GM23338 (cell line): Measurements from ENCODE around the gene PRELP. TPM values are rescaled to one million over a fixed set of nuclear protein-coding genes. Genes with fewer than 3 reads are reported as not detected.

Experiments
- ATAC-seq: fragments of 200-7000 bp; cut with Tn5 transposase; 3 replicates; pipeline ENCODE4 v1.9.1; 2020
- DNase-seq: peaks from one replicate; pipeline ENCODE4 v3.0.0-alpha.2; 2015; ENCODE audit warnings: low spot score
- H2AFZ ChIP-seq: fragments of 200-600 bp; sonication (generic); 2 replicates; pipeline ENCODE4 v1.8.0; 2016; ENCODE audit warnings: antibody characterized with exemption, mild to moderate bottlenecking, moderate library complexity
- H3F3A ChIP-seq: fragments of 200-600 bp; sonication (generic); replicated peaks from 2 replicates; pipeline ENCODE4 v1.8.0; 2017; ENCODE audit warnings: antibody characterized with exemption, mixed run types, low read depth
- H3K27ac ChIP-seq: fragments of 200-600 bp; sonication (generic); 2 replicates; pipeline ENCODE4 v1.6.1; 2016; ENCODE audit warnings: low read depth
- H3K27me3 ChIP-seq: fragments of 200-600 bp; sonication (generic); 2 replicates; pipeline ENCODE4 v1.8.0; 2016; ENCODE audit warnings: mild to moderate bottlenecking, mixed run types, moderate library complexity; ENCODE audit not compliant: insufficient read depth
- H3K36me3 ChIP-seq: fragments of 200-600 bp; sonication (generic); 2 replicates; pipeline ENCODE4 v1.8.0; 2016; ENCODE audit warnings: mild to moderate bottlenecking; ENCODE audit not compliant: insufficient read depth
- H3K4me1 ChIP-seq: fragments of 200-600 bp; sonication (generic); 2 replicates; pipeline ENCODE4 v1.8.0; 2016; ENCODE audit warnings: mild to moderate bottlenecking, moderate library complexity; ENCODE audit not compliant: insufficient read depth
- H3K4me2 ChIP-seq: fragments of 200-600 bp; sonication (generic); 2 replicates; pipeline ENCODE4 v1.7.1; 2017; ENCODE audit warnings: mixed run types
- H3K4me3 ChIP-seq: fragments of 200-600 bp; sonication (generic); 2 replicates; pipeline ENCODE4 v1.6.1; 2016; ENCODE audit warnings: mixed run types
- H3K79me2 ChIP-seq: fragments of 200-600 bp; sonication (generic); replicated peaks from 2 replicates; pipeline ENCODE4 v1.8.0; 2017; ENCODE audit warnings: mild to moderate bottlenecking; ENCODE audit not compliant: insufficient read depth
- H3K9me2 ChIP-seq: fragments of 200-600 bp; sonication (generic); 2 replicates; pipeline ENCODE4 v1.8.0; 2017; ENCODE audit not compliant: insufficient read depth
- H4K20me1 ChIP-seq: fragments of 200-600 bp; sonication (generic); replicated peaks from 2 replicates; pipeline ENCODE4 v1.8.0; 2017; ENCODE audit warnings: mild to moderate bottlenecking; ENCODE audit not compliant: insufficient read depth
- H3K27ac Mint-ChIP-seq: 2 replicates; pipeline ENCODE4 v1.8.0; 2020; ENCODE audit warnings: inconsistent platforms, mild to moderate bottlenecking, moderate library complexity, mixed read lengths
- H3K27me3 Mint-ChIP-seq: 3 replicates; pipeline ENCODE4 v1.8.0; 2022; ENCODE audit warnings: low read depth, mild to moderate bottlenecking, moderate library complexity, mixed read lengths, inconsistent platforms; ENCODE audit not compliant: insufficient read depth, poor library complexity
- H3K36me3 Mint-ChIP-seq: 3 replicates; pipeline ENCODE4 v1.8.0; 2021; ENCODE audit warnings: low read depth, mild to moderate bottlenecking, inconsistent platforms, moderate library complexity, mixed read lengths
- H3K4me1 Mint-ChIP-seq: 3 replicates; pipeline ENCODE4 v1.8.0; 2020; ENCODE audit warnings: mild to moderate bottlenecking, inconsistent platforms, mixed read lengths
- H3K4me3 Mint-ChIP-seq: 3 replicates; pipeline ENCODE4 v1.8.0; 2021; ENCODE audit warnings: moderate library complexity, mild to moderate bottlenecking, inconsistent platforms, mixed read lengths
- H3K9me3 Mint-ChIP-seq: 3 replicates; pipeline ENCODE4 v1.8.0; 2020; ENCODE audit warnings: moderate library complexity, mild to moderate bottlenecking, inconsistent platforms, mixed read lengths
- CREB1 ChIP-seq: fragments of 250-450 bp; sonication (Bioruptor Pico); IDR thresholded peaks from 2 replicates; pipeline ENCODE4 v1.5.0; 2020; ENCODE audit warnings: low read depth, mild to moderate bottlenecking, moderate library complexity
- CTCF ChIP-seq, 2 experiments: fragments of 200-600 bp in 1 of 2; sonication (generic) in 1 of 2; conservative IDR thresholded peaks; 2 replicates each; pipeline versions ENCODE4 v1.5.1 to v1.6.1; 2016 to 2017; ENCODE audit warnings: antibody characterized with exemption in 2 of 2, low read depth in 2 of 2, mild to moderate bottlenecking in 2 of 2, moderate library complexity in 1 of 2
- ETS1 ChIP-seq: IDR thresholded peaks from 2 replicates; pipeline ENCODE4 v1.6.1; 2016; ENCODE audit warnings: antibody characterized with exemption
- EZH2 ChIP-seq: fragments of 200-600 bp; sonication (generic); IDR thresholded peaks from one replicate; pipeline ENCODE4 v1.8.0; 2017; ENCODE audit warnings: antibody characterized with exemption, mild to moderate bottlenecking, low read depth; ENCODE audit not compliant: unreplicated experiment
- EZH2phosphoT487 ChIP-seq: fragments of 200-600 bp; sonication (generic); IDR thresholded peaks from one replicate; pipeline ENCODE4 v1.8.1; 2018; ENCODE audit warnings: antibody characterized with exemption; ENCODE audit not compliant: unreplicated experiment
- JUNB ChIP-seq: IDR thresholded peaks from one replicate; pipeline ENCODE4 v1.6.1; 2016; ENCODE audit warnings: antibody characterized with exemption; ENCODE audit not compliant: unreplicated experiment
- POLR2AphosphoS5 ChIP-seq: IDR thresholded peaks from 2 replicates; pipeline ENCODE4 v1.6.1; 2016; ENCODE audit warnings: antibody characterized with exemption, low read depth
- ZNF114 ChIP-seq: fragments of 250-450 bp; sonication (Bioruptor Pico); IDR thresholded peaks from 2 replicates; pipeline ENCODE4 v1.5.0; 2020; ENCODE audit warnings: mild to moderate bottlenecking, moderate library complexity
- ZNF462 ChIP-seq: fragments of 250-450 bp; sonication (Bioruptor Pico); IDR thresholded peaks from 2 replicates; pipeline ENCODE4 v1.5.0; 2020; ENCODE audit warnings: mild to moderate bottlenecking, moderate library complexity
- polyA plus RNA-seq: library from polyadenylated mRNA; unstranded; fragments of >200 nt; fragmentation: Nextera tagmentation; extraction: Ambion mirVana; gene quantifications from 2 replicates; pipeline ENCODE4 v1.2.1, GENCODE V29; 2016
- total RNA-seq: library from RNA; depleted of rRNA; stranded (reverse); fragments of >200 nt; shearing (Covaris generic); gene quantifications from 2 replicates; pipeline ENCODE4 v1.2.3, GENCODE V29; 2014

The PRELP gene
- total and polyA plus RNA-seq, 2 experiments from 2014 or later, result 0.03 TPM

- TF ChIP-seq ETS1, result no peak
- no peak for TF ChIP-seq JUNB
- no peak for TF ChIP-seq CREB1 (CRISPR knock-in tag)
- no peak for TF ChIP-seq CTCF (conservative IDR thresholded peaks at IDR 0.05; ENCODE audit: low read depth in 2 of 2)
- no peak for TF ChIP-seq POLR2AphosphoS5
- TF ChIP-seq EZH2, result no peak
- TF ChIP-seq ZNF114 (CRISPR knock-in tag), result no peak
- no peak for TF ChIP-seq EZH2phosphoT487
Observed at GRCh38 chr1:203443296-203443695, 32.3 kb upstream of the PRELP start (continued).

GRCh38 chr1:203444171-203444576 lies 31.4 kb upstream of the PRELP start:
- Histone ChIP-seq H3K27ac (no peak overlapping the region), H3K27me3 (no peaks in the 10 kb centered on the region), H3K36me3 (no peaks in the 10 kb centered on the region), H3K4me3 (no peak overlapping the region), H3K9me2 (no peaks in the 10 kb centered on the region), H3K79me2 (no peaks in the 10 kb centered on the region), H3K4me1 (peaks cover 22% of the 10 kb centered on the region), H2AFZ (no peak overlapping the region), H4K20me1 (no peaks in the 10 kb centered on the region), H3F3A (no peaks in the 10 kb centered on the region), H3K4me2 (no peak overlapping the region)
- DNase-seq (no peak), ATAC-seq (no peak)
- Mint-ChIP-seq H3K36me3 (peaks cover 7% of the 10 kb centered on the region; the same call in 1 of the 3 replicates), H3K4me3 (no peak overlapping the region), H3K4me1 (peaks cover 34% of the 10 kb centered on the region), H3K9me3 (peaks cover 16% of the 10 kb centered on the region), H3K27ac (no peak overlapping the region), H3K27me3 (peaks cover 6% of the 10 kb centered on the region)
- TF ChIP-seq ZNF114 (CRISPR knock-in tag) (no peak), ZNF462 (CRISPR knock-in tag) (no peak), CREB1 (CRISPR knock-in tag) (no peak), ETS1 (no peak), CTCF (conservative IDR thresholded peaks at IDR 0.05; ENCODE audit: low read depth in 2 of 2) (peak in 1 of 2 experiments; percentile 34; a peak in 2 of 4 replicates)
